ENCODE data around the gene C17orf113.
"Not testable (repeated sequence)": the region's sequence is repeated elsewhere in the genome, so short reads cannot be mapped to it uniquely, and the experiment has no call there.

Gene C17orf113

DNA sequence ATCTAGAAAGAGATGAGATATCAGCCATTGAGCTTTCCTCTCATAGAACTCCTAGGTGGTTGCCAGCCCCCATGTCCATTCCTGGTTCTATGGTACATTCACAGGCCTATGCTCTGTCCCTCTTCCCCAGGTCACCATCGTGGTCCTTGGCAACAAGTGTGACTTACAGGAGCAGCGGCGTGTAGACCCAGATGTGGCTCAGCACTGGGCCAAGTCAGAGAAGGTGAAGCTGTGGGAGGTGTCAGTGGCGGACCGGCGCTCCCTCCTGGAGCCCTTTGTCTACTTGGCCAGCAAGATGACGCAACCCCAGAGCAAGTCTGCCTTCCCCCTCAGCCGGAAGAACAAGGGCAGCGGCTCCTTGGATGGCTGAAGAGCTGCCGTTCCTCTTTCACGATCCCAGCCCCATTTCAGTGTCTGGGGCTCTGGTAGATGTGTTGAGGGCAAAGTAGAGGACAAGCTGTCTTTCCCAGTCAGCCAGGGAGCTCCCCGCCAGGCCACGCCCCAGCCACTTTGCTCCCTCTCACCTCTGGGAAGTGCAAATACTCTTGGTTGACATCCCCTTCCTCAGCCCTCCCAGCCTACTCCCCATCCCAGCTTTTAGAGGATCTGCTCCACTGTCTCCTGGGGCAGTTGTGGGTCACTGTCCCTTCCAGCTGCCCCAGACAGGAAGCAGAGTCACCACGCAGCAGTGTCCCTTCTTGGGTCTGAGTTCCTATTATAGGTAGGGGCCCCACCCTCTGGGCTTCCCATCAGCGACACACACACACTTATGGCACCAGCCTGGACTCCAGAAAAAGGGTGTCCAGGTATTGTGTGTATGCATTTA lies 26.7 kb downstream of the C17orf113 start:
- no peak overlapping the region for H3K4me3 ChIP-seq (replicated peaks; ENCODE audit: low read depth, low read length)
- no peaks in the 10 kb centered on the region for H3K27me3 ChIP-seq (replicated peaks; ENCODE audit: control insufficient read depth, insufficient read depth, low read length)
- TF ChIP-seq, protein P1, sequence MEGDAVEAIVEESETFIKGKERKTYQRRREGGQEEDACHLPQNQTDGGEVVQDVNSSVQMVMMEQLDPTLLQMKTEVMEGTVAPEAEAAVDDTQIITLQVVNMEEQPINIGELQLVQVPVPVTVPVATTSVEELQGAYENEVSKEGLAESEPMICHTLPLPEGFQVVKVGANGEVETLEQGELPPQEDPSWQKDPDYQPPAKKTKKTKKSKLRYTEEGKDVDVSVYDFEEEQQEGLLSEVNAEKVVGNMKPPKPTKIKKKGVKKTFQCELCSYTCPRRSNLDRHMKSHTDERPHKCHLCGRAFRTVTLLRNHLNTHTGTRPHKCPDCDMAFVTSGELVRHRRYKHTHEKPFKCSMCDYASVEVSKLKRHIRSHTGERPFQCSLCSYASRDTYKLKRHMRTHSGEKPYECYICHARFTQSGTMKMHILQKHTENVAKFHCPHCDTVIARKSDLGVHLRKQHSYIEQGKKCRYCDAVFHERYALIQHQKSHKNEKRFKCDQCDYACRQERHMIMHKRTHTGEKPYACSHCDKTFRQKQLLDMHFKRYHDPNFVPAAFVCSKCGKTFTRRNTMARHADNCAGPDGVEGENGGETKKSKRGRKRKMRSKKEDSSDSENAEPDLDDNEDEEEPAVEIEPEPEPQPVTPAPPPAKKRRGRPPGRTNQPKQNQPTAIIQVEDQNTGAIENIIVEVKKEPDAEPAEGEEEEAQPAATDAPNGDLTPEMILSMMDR (IDR thresholded peaks at IDR 0.05; ENCODE audit: insufficient read depth, low read length, poor library complexity, severe bottlenecking): no peak
- DNase-seq (ENCODE audit: extremely low read depth, insufficient read length): no peak
- peaks cover 14% of the 10 kb centered on the region for H3K36me3 ChIP-seq (ENCODE audit: control insufficient read depth, insufficient read depth, low read length)

DNA sequence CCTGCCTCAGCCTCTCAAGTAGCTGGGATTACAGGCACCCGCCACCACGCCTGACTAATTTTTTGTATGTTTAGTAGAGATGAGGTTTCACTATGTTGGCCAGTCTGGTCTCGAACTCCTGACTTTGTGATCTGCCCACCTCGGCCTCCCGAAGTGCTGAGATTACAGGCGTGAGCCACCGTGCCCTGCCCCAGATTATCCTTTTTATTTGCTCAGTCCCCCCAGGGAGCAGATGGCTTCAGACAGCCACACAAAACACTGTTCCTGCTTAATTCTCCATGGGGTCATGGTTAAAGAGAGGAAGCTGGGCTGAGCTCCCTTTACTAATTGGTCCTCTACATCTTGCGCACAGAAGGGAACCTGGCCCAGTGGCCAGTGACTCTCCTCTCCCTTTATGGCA lies 29.6 kb downstream of the C17orf113 start:
- H3K4me3 ChIP-seq (replicated peaks; ENCODE audit: low read depth, low read length): peak overlapping the region; percentile 92
- peaks cover 14% of the 10 kb centered on the region for H3K36me3 ChIP-seq (ENCODE audit: control insufficient read depth, insufficient read depth, low read length)
- not testable (repeated sequence) for DNase-seq (ENCODE audit: extremely low read depth, insufficient read length); H3K27me3 ChIP-seq (replicated peaks; ENCODE audit: control insufficient read depth, insufficient read depth, low read length)

DNA sequence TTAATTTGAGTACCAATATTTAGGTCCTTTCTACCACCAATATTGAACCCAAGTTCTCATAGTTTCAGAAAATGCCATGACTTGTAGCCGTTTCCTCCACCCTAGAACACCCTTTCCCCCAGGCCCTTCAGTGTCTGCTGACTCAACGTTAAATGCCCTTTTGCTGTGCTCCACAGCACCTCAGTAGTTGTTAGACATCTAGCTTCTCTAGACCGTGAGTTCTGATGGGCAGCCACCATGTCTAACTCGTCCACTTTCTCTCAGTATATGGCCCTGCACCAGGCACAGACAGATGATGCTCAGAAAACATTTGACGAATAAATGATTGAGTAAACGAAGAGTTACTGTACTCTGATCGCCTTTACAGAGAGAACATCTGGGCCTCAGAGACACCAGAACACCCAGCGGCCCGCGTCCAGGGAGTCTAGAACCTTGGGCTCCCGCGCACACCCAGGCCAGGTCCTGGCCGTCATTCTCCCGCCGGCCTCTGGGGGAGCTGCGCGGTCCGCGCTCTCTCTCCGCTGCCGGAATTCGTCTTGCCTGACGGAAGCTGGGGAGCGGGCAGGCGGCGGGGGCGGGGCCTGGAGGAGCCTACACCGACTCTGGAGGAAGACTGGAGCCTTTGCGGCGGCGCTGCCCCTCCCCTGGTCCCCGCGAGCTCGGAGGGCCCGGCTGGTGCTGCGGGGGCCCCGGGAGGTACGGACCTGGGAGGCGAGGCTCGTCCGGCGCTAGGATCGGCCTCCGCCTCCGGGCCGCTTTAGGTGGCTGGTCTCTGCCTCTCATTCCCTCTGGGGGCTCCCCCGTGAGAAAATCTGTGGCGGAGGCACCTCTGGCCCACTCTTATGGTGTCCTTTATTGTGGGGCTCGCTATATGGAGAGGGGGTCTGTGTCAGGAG lies 30.6 kb downstream of the C17orf113 start, which contains the start of gene NKIRAS2:
Gene NKIRAS2 (plus strand): TSS at position 582 of the 896 bp plus-strand sequence. CDS start 1,488 bp downstream, outside the sequence.
- peaks cover 14% of the 10 kb centered on the region for H3K36me3 ChIP-seq (ENCODE audit: control insufficient read depth, insufficient read depth, low read length)
- H3K27me3 ChIP-seq (replicated peaks; ENCODE audit: control insufficient read depth, insufficient read depth, low read length): no peaks in the 10 kb centered on the region
- peak within 1 kb of the TSS; percentile 92 for H3K4me3 ChIP-seq (replicated peaks; ENCODE audit: low read depth, low read length)
- DNase-seq (ENCODE audit: extremely low read depth, insufficient read length): peak; percentile 93
- TF ChIP-seq, protein P1 (IDR thresholded peaks at IDR 0.05; ENCODE audit: insufficient read depth, low read length, poor library complexity, severe bottlenecking): peak; percentile 97

DNA sequence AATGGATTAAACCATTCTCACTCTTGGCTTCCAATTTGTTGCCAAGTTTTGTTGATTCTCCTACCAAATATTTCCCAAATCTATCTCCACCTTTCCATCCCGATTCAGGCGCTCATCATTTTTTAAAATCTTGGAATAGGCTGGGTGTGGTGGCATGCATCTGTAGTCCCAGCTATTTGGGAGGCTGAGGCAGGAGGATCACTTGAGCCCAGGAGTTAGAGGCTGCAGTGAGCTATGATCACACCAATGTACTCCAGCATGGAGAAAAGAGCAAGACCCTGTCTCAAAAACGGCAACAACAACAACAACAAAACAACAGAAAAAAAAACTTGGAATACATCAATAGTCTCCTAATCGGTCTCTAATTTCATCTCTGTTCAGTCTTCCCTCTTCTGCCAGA lies 31.4 kb downstream of the C17orf113 start:
- no peak for DNase-seq (ENCODE audit: extremely low read depth, insufficient read length)
- Histone ChIP-seq H3K27me3 (replicated peaks; ENCODE audit: control insufficient read depth, insufficient read depth, low read length) (no peaks in the 10 kb centered on the region), H3K4me3 (replicated peaks; ENCODE audit: low read depth, low read length) (no peak overlapping the region), H3K36me3 (ENCODE audit: control insufficient read depth, insufficient read depth, low read length) (peaks cover 11% of the 10 kb centered on the region)
- TF ChIP-seq, protein P1 (IDR thresholded peaks at IDR 0.05; ENCODE audit: insufficient read depth, low read length, poor library complexity, severe bottlenecking): no peak

DNA sequence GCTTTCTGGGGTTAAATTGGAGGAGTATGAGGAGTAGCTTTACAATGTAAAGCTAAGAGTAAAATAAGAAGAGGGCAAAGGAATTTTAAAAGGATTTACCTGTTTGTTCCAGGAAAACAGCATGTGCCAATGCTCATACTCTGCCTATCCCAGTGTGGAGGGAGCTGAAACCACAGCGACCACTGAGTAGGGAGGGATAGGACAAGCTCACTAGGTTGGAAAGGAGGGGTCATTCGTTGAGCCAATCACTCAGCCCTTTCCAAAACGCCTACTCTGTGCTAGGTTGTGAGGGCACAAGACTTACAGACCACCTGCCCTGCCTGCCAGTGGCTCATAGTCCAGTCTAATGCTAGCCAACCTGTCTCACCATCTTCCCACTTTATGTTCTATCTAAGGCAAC lies 32.1 kb downstream of the C17orf113 start:
- peaks cover 7% of the 10 kb centered on the region for H3K36me3 ChIP-seq (ENCODE audit: control insufficient read depth, insufficient read depth, low read length)
- no peak for DNase-seq (ENCODE audit: extremely low read depth, insufficient read length)
- no peaks in the 10 kb centered on the region for H3K27me3 ChIP-seq (replicated peaks; ENCODE audit: control insufficient read depth, insufficient read depth, low read length)
- H3K4me3 ChIP-seq (replicated peaks; ENCODE audit: low read depth, low read length): peak overlapping the region; percentile 99; the same call in 1 of the 2 replicates
- TF ChIP-seq, protein P1 (IDR thresholded peaks at IDR 0.05; ENCODE audit: insufficient read depth, low read length, poor library complexity, severe bottlenecking): no peak

DNA sequence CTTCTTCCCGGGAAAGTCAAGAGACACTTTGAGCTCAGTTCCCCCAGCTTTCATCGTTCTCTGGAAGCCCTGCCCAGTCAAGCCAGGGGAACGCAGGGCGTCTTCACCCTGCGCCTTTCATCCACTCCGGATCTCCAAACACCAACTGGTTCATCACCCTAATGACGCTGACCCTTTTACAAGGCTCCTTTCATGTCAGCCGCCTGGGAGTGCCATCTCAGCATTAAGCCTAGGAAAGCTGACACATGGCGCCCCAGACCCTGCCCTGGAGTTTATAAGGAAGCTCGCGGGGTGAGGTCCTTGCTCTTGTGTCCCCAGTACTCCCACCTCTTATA lies 32.6 kb downstream of the C17orf113 start:
- Histone ChIP-seq H3K4me3 (replicated peaks; ENCODE audit: low read depth, low read length) (peak overlapping the region; percentile 99), H3K36me3 (ENCODE audit: control insufficient read depth, insufficient read depth, low read length) (peaks cover 7% of the 10 kb centered on the region), H3K27me3 (replicated peaks; ENCODE audit: control insufficient read depth, insufficient read depth, low read length) (no peaks in the 10 kb centered on the region)
- no peak for DNase-seq (ENCODE audit: extremely low read depth, insufficient read length)
- TF ChIP-seq, protein P1 (IDR thresholded peaks at IDR 0.05; ENCODE audit: insufficient read depth, low read length, poor library complexity, severe bottlenecking): no peak

Data from GM06990 (cell line).